C4-2B (cell line): ENCODE data around the gene SMCO1.

ENCODE experiments used
- CTCF ChIP-seq: fragments of 450-650 bp; conservative IDR thresholded peaks from 2 replicates; pipeline ENCODE4 v1.5.1; 2017; ENCODE audit warnings: mild to moderate bottlenecking
- ZFX ChIP-seq: fragments of 450-650 bp; IDR thresholded peaks from 2 replicates; pipeline ENCODE4 v1.6.1; 2017

GRCh38 chr3:196555295-196555694, 40.1 kb upstream of the SMCO1 start:
- no peak for TF ChIP-seq CTCF
- TF ChIP-seq ZFX = no peak
